ENCODE data around the gene MLST8.

MLST8 gene

DNA sequence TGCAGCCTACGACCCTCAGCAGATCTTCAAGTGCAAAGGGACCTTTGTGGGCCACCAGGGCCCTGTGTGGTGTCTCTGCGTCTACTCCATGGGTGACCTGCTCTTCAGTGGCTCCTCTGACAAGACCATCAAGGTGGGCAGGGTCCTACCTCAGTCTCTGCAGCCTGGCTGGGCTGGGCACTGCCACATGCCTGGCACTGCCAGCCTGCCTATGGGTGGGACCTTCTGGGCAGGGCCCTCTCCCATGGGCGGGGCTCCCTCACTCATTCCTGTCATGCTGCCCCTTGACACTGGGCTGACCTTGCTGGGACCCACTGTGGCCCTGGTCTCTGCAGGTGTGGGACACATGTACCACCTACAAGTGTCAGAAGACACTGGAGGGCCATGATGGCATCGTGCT is 31.3 kb upstream of the MLST8 start:
- Histone ChIP-seq H3K27me3 (ENCODE audit: insufficient read depth, low read length) (no peaks in the 10 kb centered on the region), H3K4me1 (ENCODE audit: control insufficient read depth, insufficient read depth, low read length, unreplicated experiment) (no peaks in the 10 kb centered on the region), H3K4me3 (ENCODE audit: low read depth, low read length) (no peak overlapping the region), H3K27ac (ENCODE audit: low read depth, low read length) (no peak overlapping the region), H3K36me3 (ENCODE audit: insufficient read depth, low read length) (peaks cover 19% of the 10 kb centered on the region; the same call in 1 of the 2 replicates), H3K79me2 (ENCODE audit: control insufficient read depth, insufficient read depth, low read length, unreplicated experiment) (no peaks in the 10 kb centered on the region), H2AFZ (ENCODE audit: low read length, unreplicated experiment) (no peak overlapping the region)

DNA sequence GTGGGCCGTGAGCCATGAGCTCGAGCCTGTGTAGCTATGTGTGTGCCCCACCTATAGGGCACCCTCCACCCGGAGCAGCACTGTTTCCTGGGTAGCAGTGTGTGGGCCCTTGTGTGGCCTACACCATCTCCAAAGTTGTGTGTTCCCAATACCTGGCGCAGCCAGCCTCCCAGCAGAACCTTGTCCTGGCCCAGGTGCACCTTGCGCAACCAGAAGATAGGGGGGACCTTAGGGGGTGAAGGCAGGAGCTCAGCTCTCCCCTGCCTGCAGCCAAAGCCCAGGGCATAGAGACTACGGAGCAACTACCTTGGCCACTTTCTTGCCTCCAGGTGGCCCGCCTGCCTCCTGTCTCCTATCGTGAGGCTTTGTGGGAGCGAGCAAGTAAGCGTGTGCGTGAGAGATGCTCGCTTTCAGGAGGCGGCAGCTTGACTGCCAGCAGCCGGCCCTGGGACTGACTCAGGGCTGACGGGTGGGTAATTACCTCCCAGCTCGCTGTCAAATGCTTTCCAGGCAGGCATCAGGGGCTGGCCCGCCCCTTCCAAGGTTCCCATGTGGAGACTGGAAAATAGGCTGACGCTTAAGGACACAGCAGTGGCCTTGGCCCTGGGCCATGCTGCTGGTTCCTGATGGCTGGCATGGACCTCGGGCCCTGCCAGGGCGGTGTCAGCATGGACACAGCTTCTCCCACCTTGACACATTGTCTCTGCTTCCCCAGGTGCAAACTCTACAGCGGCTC is 30.7 kb upstream of the MLST8 start:
- H3K36me3 ChIP-seq (ENCODE audit: insufficient read depth, low read length), result peaks cover 19% of the 10 kb centered on the region; the same call in 1 of the 2 replicates
- H3K4me1 ChIP-seq (ENCODE audit: control insufficient read depth, insufficient read depth, low read length, unreplicated experiment), result no peaks in the 10 kb centered on the region
- H3K4me3 ChIP-seq (ENCODE audit: low read depth, low read length), result no peak overlapping the region
- no peak overlapping the region for H3K27ac ChIP-seq (ENCODE audit: low read depth, low read length)
- no peaks in the 10 kb centered on the region for H3K79me2 ChIP-seq (ENCODE audit: control insufficient read depth, insufficient read depth, low read length, unreplicated experiment)
- no peaks in the 10 kb centered on the region for H3K27me3 ChIP-seq (ENCODE audit: insufficient read depth, low read length)
- no peak overlapping the region for H2AFZ ChIP-seq (ENCODE audit: low read length, unreplicated experiment)

DNA sequence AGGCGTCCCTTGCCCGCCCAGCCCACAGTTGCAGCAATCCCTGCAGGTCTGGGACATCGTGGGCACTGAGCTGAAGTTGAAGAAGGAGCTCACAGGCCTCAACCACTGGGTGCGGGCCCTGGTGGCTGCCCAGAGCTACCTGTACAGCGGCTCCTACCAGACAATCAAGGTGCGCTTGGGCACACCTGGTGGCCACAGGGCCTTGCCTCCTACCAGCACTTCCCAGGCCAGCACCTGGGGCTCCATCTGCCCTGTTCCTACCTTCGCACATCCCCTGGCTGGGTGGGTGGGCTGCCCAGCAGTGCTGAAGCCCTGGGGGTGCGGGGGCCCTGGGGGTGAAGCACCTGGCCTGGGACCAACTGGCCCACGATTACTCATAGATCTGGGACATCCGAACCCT is 29.8 kb upstream of the MLST8 start:
- Histone ChIP-seq H3K36me3 (ENCODE audit: insufficient read depth, low read length) (peaks cover 19% of the 10 kb centered on the region; the same call in 1 of the 2 replicates), H3K27ac (ENCODE audit: low read depth, low read length) (no peak overlapping the region), H3K79me2 (ENCODE audit: control insufficient read depth, insufficient read depth, low read length, unreplicated experiment) (no peaks in the 10 kb centered on the region), H2AFZ (ENCODE audit: low read length, unreplicated experiment) (no peak overlapping the region), H3K4me3 (ENCODE audit: low read depth, low read length) (no peak overlapping the region), H3K4me1 (ENCODE audit: control insufficient read depth, insufficient read depth, low read length, unreplicated experiment) (no peaks in the 10 kb centered on the region), H3K27me3 (ENCODE audit: insufficient read depth, low read length) (no peaks in the 10 kb centered on the region)

DNA sequence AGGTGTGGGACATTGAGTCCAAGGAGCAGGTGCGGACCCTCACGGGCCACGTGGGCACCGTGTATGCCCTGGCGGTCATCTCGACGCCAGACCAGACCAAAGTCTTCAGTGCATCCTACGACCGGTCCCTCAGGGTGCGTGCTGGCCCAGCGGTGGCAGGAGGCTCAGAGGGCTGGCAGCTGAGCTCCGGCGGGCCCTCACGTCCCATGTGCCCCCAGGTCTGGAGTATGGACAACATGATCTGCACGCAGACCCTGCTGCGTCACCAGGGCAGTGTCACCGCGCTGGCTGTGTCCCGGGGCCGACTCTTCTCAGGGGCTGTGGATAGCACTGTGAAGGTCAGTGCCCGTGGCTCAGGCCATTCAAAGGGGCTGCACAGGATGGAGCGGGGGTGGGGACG is 29.2 kb upstream of the MLST8 start:
- Histone ChIP-seq H3K4me3 (ENCODE audit: low read depth, low read length) (no peak overlapping the region), H2AFZ (ENCODE audit: low read length, unreplicated experiment) (no peak overlapping the region), H3K4me1 (ENCODE audit: control insufficient read depth, insufficient read depth, low read length, unreplicated experiment) (no peaks in the 10 kb centered on the region), H3K79me2 (ENCODE audit: control insufficient read depth, insufficient read depth, low read length, unreplicated experiment) (no peaks in the 10 kb centered on the region), H3K27me3 (ENCODE audit: insufficient read depth, low read length) (no peaks in the 10 kb centered on the region), H3K36me3 (ENCODE audit: insufficient read depth, low read length) (peaks cover 19% of the 10 kb centered on the region; the same call in 1 of the 2 replicates), H3K27ac (ENCODE audit: low read depth, low read length) (no peak overlapping the region)

DNA sequence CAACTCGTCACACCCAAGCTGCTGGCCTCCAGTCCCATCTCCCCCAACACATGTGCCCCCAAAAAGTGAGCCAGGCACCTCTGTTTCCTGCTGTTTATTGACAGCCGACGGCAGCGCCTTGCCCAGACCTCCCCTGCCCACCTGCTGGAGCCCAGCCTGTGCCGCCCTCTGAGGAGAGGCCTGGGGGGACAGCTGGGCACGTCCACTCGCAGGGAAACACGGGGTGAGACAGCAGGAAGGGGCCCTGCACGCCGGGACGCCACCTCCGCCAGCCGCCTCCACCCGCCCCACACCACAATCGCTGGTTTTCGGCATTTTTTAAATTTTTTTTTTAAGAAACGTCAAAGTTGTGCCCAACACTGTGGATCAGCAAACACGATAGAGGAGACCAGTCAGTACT is 28.2 kb upstream of the MLST8 start:
- H3K79me2 ChIP-seq (ENCODE audit: control insufficient read depth, insufficient read depth, low read length, unreplicated experiment), result no peaks in the 10 kb centered on the region
- no peak overlapping the region for H3K4me3 ChIP-seq (ENCODE audit: low read depth, low read length)
- no peaks in the 10 kb centered on the region for H3K27me3 ChIP-seq (ENCODE audit: insufficient read depth, low read length)
- no peak overlapping the region for H2AFZ ChIP-seq (ENCODE audit: low read length, unreplicated experiment)
- peaks cover 19% of the 10 kb centered on the region; the same call in 1 of the 2 replicates for H3K36me3 ChIP-seq (ENCODE audit: insufficient read depth, low read length)
- no peaks in the 10 kb centered on the region for H3K4me1 ChIP-seq (ENCODE audit: control insufficient read depth, insufficient read depth, low read length, unreplicated experiment)
- no peak overlapping the region for H3K27ac ChIP-seq (ENCODE audit: low read depth, low read length)

DNA sequence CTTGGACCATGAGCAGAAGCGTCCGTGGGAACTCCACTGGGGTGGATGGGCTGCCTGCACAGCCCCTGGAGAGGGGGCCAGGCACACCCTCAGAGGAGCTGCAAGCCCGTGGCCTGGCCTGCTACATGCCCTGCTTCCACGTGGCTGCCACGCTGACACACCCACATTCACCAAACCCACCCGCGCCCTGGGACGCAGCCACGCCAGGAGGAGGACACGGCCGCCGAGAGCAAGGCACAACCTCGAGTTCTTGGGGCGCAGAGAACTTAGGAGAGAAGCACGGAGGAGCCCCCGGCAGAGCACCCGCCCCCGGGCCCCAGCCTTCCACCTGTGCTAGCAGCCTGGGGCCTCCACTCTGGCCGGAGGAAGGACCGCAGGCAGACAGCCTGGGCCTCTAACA is 27.7 kb upstream of the MLST8 start:
- H3K36me3 ChIP-seq (ENCODE audit: insufficient read depth, low read length), result peaks cover 19% of the 10 kb centered on the region; the same call in 1 of the 2 replicates
- H3K79me2 ChIP-seq (ENCODE audit: control insufficient read depth, insufficient read depth, low read length, unreplicated experiment), result no peaks in the 10 kb centered on the region
- H3K4me3 ChIP-seq (ENCODE audit: low read depth, low read length), result no peak overlapping the region
- H3K27me3 ChIP-seq (ENCODE audit: insufficient read depth, low read length), result no peaks in the 10 kb centered on the region
- H2AFZ ChIP-seq (ENCODE audit: low read length, unreplicated experiment), result no peak overlapping the region
- H3K27ac ChIP-seq (ENCODE audit: low read depth, low read length), result no peak overlapping the region
- no peaks in the 10 kb centered on the region for H3K4me1 ChIP-seq (ENCODE audit: control insufficient read depth, insufficient read depth, low read length, unreplicated experiment)

DNA sequence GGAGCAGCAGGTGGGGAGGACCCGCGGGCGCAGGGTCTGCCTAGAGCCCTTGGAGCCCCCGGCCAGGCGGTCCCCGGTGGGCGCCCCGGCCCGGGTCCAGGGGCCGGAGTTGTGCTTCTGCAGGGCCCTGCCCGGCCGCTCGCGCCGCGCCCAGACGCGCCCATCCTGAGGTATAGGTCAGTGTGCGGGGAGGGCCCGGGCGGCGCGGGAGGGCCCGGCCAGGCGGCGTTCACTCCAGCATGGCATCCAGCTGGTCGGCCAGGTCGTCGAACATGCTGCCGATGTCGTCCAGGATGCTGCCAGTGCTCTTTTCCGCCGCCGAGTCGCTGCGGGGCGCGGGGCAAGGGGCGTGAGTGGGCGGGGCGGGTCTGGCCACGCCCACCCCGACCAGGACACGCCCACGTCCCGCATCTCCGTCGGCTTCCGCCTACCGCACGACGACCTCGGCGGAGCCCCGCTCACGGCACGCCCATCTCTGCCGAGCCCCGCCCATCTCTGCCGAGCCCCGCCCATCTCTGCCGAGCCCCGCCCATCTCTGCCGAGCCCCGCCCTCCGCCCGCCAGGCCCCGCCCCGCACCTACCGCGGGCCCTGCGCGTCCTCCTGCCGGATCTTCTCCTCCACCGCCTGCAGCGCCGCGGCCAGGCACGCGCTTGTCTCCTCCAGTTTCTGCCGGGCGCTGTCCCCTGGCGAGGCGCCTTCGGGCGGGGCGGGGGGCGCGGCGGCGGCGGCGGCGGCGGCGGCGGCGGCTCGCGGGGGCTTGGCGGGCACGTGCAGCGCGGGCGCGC is 26.7 kb upstream of the MLST8 start:
- H2AFZ ChIP-seq (ENCODE audit: low read length, unreplicated experiment), result no peak overlapping the region
- H3K27ac ChIP-seq (ENCODE audit: low read depth, low read length), result no peak overlapping the region
- H3K27me3 ChIP-seq (ENCODE audit: insufficient read depth, low read length), result no peaks in the 10 kb centered on the region
- H3K79me2 ChIP-seq (ENCODE audit: control insufficient read depth, insufficient read depth, low read length, unreplicated experiment), result no peaks in the 10 kb centered on the region
- peaks cover 14% of the 10 kb centered on the region; the same call in 1 of the 2 replicates for H3K36me3 ChIP-seq (ENCODE audit: insufficient read depth, low read length)
- H3K4me1 ChIP-seq (ENCODE audit: control insufficient read depth, insufficient read depth, low read length, unreplicated experiment), result no peaks in the 10 kb centered on the region
- no peak overlapping the region for H3K4me3 ChIP-seq (ENCODE audit: low read depth, low read length)

DNA sequence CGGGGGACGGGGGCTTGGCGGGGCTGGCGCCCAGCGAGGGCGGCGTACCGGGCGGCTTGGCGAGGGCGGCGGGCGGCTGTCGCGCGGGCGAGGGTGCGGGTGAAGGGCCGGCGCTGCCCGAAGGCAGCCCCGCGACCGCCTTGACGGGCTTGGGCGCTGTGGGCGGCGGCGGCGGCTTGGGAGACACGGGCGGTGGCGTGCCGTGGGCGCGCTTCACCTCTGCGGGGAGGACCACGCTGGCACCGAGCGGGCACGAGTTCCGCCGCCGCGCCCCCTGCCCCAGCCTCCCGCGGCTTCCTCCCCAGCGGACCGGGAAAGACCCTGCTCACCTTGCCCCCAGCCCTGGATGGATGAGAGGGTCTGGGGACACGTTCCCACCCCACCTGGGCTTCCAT is 26.1 kb upstream of the MLST8 start:
- Histone ChIP-seq H3K79me2 (ENCODE audit: control insufficient read depth, insufficient read depth, low read length, unreplicated experiment) (no peaks in the 10 kb centered on the region), H2AFZ (ENCODE audit: low read length, unreplicated experiment) (no peak overlapping the region), H3K4me3 (ENCODE audit: low read depth, low read length) (no peak overlapping the region), H3K36me3 (ENCODE audit: insufficient read depth, low read length) (peaks cover 14% of the 10 kb centered on the region; the same call in 1 of the 2 replicates), H3K27ac (ENCODE audit: low read depth, low read length) (no peak overlapping the region), H3K4me1 (ENCODE audit: control insufficient read depth, insufficient read depth, low read length, unreplicated experiment) (no peaks in the 10 kb centered on the region), H3K27me3 (ENCODE audit: insufficient read depth, low read length) (no peaks in the 10 kb centered on the region)

DNA sequence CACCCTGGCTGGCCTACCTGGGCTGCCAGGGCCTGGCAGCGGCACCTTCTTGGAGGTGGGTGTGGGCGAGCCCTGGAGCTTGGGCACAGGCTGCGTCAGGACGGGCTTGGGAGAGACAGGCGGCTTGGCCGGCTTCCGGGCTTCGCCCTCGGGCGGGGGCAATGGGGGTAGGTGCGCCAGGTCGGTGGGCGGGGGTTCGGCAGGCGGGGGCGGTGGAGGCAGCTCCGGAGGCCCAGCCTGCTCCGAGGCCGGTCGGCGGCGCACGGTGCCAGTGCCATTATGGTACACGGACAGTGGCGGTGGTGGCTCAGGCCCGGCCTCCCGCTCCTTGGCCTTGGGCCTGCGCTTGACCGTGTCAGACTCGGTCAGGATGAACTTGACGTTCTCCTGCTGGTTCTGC is 25.7 kb upstream of the MLST8 start:
- Histone ChIP-seq H3K79me2 (ENCODE audit: control insufficient read depth, insufficient read depth, low read length, unreplicated experiment) (no peaks in the 10 kb centered on the region), H3K27me3 (ENCODE audit: insufficient read depth, low read length) (no peaks in the 10 kb centered on the region), H3K4me3 (ENCODE audit: low read depth, low read length) (no peak overlapping the region), H3K4me1 (ENCODE audit: control insufficient read depth, insufficient read depth, low read length, unreplicated experiment) (no peaks in the 10 kb centered on the region), H3K36me3 (ENCODE audit: insufficient read depth, low read length) (peaks cover 14% of the 10 kb centered on the region; the same call in 1 of the 2 replicates), H2AFZ (ENCODE audit: low read length, unreplicated experiment) (no peak overlapping the region), H3K27ac (ENCODE audit: low read depth, low read length) (no peak overlapping the region)

DNA sequence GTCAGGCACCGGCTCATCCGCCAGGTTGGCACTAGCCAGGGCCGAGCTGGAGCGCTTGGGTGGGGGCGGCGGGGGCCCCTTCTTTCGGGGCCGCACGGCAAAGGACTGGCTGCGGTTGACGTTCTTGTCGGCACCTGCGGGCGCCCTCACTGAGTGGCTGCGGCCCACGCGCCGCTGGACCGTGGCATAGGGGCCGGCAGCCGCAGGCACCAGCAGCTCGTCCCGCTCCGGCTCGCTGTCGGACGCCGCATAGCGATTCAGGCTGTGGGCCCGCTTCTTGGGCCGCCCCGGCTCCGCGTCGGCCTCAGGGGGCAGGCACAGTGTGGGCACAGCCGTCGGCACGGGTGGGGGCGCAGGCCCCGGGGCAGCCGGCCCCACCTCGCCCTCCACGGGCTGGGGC is 24.8 kb upstream of the MLST8 start:
- H3K4me1 ChIP-seq (ENCODE audit: control insufficient read depth, insufficient read depth, low read length, unreplicated experiment), result no peaks in the 10 kb centered on the region
- H3K79me2 ChIP-seq (ENCODE audit: control insufficient read depth, insufficient read depth, low read length, unreplicated experiment), result no peaks in the 10 kb centered on the region
- H2AFZ ChIP-seq (ENCODE audit: low read length, unreplicated experiment), result no peak overlapping the region
- H3K27me3 ChIP-seq (ENCODE audit: insufficient read depth, low read length), result no peaks in the 10 kb centered on the region
- no peak overlapping the region for H3K4me3 ChIP-seq (ENCODE audit: low read depth, low read length)
- H3K27ac ChIP-seq (ENCODE audit: low read depth, low read length), result no peak overlapping the region
- peaks cover 14% of the 10 kb centered on the region; the same call in 1 of the 2 replicates for H3K36me3 ChIP-seq (ENCODE audit: insufficient read depth, low read length)
